Coronary artery (tissue), 2 donors: Measurements from ENCODE around the gene B3GNT9.

Source experiments
- DNase-seq: peaks from one replicate; pipeline ENCODE4 v3.0.0-alpha.2; 2017; ENCODE audit warnings: low spot score
- H3K27ac ChIP-seq, 2 donors: fragments of 200-600 bp; sonication (generic); one replicate each; pipeline ENCODE4 v1.5.1; 2016 to 2019
- H3K4me3 ChIP-seq: fragments of 200-600 bp; sonication (generic); 2 replicates; pipeline ENCODE4 v1.5.1; 2016; ENCODE audit warnings: mild to moderate bottlenecking, moderate library complexity
- CTCF ChIP-seq: fragments of 200-600 bp; sonication (generic); IDR thresholded peaks from one replicate; pipeline ENCODE4 v1.5.1; 2019; ENCODE audit warnings: antibody characterized with exemption

Gene B3GNT9

DNA sequence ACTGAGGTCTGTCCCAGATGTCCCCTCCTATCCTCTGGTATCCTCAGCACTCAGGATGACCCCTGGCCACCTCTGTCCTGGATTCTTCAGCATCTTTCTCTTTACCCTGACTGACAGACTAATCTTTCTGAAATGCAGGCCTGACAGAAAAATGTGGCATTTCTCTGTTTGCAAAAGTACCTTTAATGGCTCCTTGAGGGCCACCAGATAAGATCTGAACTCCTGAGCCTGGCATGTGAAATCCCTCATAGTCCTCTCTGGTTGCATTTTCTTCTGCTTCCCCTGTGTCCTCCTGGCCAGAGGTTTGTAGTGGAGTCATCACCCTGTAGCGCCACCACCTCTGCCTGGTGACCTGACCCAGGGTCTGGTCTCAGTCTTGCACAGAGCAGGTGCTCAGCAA, 46.1 kb upstream of the B3GNT9 start:
- no peak for TF ChIP-seq CTCF
- no peak for DNase-seq
- no peak overlapping the region for H3K4me3 ChIP-seq
- no peak overlapping the region for H3K27ac ChIP-seq

DNA sequence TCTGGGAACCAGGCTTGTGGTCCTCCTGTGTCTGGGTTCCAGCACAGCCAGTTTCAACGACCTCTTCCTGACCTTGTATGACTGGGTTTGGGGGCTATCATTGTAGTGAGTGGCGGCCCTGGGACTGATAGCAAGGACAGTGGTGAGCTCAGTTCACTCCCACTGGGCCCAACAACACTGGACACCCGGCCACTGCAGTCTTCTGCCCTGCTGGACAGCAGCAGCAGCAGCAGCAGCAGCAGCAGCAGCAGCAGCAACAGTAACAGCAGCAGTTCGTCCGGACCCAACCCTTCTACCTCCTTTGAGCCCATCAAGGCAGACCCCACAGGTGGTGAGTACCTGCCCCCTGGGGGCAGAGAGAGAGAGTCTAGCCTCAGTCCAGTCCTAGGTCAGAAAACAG, 44.9 kb upstream of the B3GNT9 start:
- no peak for DNase-seq
- Histone ChIP-seq H3K4me3 (no peak overlapping the region), H3K27ac (no peak overlapping the region)
- no peak for TF ChIP-seq CTCF

DNA sequence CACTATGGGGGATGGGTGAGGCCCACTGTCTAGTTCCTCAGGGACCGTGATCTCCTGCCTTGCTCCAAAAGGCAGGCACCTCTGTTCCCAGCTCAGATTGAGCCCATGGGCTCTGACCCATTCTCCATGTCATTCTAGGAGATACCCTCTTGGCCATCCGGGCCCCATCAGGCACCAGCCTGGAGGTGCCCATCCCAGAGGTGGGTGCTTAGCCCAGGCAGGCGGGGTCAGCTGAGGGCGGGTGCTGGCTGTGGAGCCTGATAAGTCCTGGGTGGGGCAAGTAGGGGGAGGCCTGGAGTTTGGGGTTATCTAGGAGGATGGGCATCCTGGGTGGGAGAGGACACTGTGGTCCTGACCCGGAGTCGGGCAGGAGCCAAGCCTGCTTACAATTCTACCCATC, 43.5 kb upstream of the B3GNT9 start:
- no peak for DNase-seq
- no peak for TF ChIP-seq CTCF
- Histone ChIP-seq H3K27ac (no peak overlapping the region), H3K4me3 (no peak overlapping the region)

- peak overlapping the region; percentile 96 for H3K4me3 ChIP-seq
- no peak for TF ChIP-seq CTCF
- no peak overlapping the region for H3K27ac ChIP-seq
- no peak for DNase-seq
These were observed 42.7 kb upstream of the B3GNT9 start for GRCh38 chr16:67193536-67193935.

- Histone ChIP-seq H3K4me3 (peak overlapping the region; percentile 96), H3K27ac (peak overlapping the region in 1 of 2 donors; percentile 86)
- no peak for DNase-seq
- no peak for TF ChIP-seq CTCF
These were observed 42.1 kb upstream of the B3GNT9 start for GRCh38 chr16:67192781-67193361.

DNA sequence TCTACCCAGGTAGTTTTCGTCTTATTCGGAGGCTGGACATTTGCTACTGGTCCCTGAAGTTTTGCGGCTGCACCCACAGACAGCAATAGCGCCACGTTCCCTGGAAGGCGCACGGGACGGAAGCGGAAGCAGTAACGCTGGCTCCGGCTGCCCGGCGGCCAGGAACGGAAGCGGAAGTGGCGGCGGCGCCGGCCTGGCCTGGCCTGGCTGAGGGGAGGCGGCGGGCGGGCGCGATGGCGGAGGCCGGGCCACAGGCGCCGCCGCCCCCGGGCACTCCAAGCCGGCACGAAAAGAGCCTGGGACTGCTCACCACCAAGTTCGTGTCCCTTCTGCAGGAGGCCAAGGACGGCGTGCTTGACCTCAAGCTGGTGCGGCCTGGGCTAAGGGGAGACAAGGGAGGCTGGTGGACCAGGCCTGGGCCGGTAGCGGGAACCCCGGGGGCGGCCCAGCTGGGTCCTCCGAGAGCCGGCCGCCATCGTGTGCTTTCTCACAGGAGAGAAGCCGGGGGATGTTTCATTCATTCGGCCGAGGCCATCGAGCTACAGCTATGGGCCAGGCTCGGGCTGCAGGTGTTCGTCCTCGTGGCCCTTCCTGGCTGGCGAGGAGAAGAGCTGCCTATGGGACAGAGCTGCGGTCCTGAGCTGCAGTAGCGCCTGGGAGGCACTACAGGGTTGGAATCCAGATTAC, 41.3 kb upstream of the B3GNT9 start, which contains the start of gene E2F4:
E2F4 (plus strand) TSS at position 161 of the 687 bp plus-strand sequence; CDS start at position 234, 73 bp downstream.
- H3K4me3 ChIP-seq = peak within 1 kb of the TSS; percentile 96
- H3K27ac ChIP-seq = peak within 1 kb of the TSS; percentile 24 to 86
- DNase-seq = peak; percentile 93
- TF ChIP-seq CTCF = no peak
